ENCODE data around the gene UTS2B. TPM values are rescaled to one million over a fixed set of nuclear protein-coding genes. Genes with fewer than 3 reads are reported as not detected.

UTS2B gene
- total and polyA plus RNA-seq, 2 experiments from 2014 or later = 0.21 TPM; not detected in 1

- TF ChIP-seq EZH2 (IDR thresholded peaks at IDR 0.05; ENCODE audit: low read depth, unreplicated experiment) = no peak
- no peak for TF ChIP-seq JUNB (IDR thresholded peaks at IDR 0.05; ENCODE audit: unreplicated experiment)
- no peak for TF ChIP-seq CTCF (conservative IDR thresholded peaks at IDR 0.05; ENCODE audit: low read depth in 2 of 2)
- TF ChIP-seq STAT1 (IDR thresholded peaks at IDR 0.05; ENCODE audit: unreplicated experiment) = no peak
- TF ChIP-seq EZH2phosphoT487 (IDR thresholded peaks at IDR 0.05; ENCODE audit: unreplicated experiment) = no peak
- no peak for TF ChIP-seq REST (IDR thresholded peaks at IDR 0.05; ENCODE audit: unreplicated experiment)
- no peak for TF ChIP-seq NANOG (IDR thresholded peaks at IDR 0.05; ENCODE audit: borderline replicate concordance)
Observed at GRCh38 chr3:191373327-191373726, 43.0 kb upstream of the UTS2B start (continued).

GRCh38 chr3:191372122-191372521 is 41.8 kb upstream of the UTS2B start:
- Histone ChIP-seq H3K27me3 (ENCODE audit: insufficient read depth) (no peaks in the 10 kb centered on the region), H3K79me2 (replicated peaks; ENCODE audit: insufficient read depth) (no peaks in the 10 kb centered on the region), H3K36me3 (ENCODE audit: insufficient read depth) (no peaks in the 10 kb centered on the region), H3F3A (replicated peaks; ENCODE audit: low read depth) (no peaks in the 10 kb centered on the region), H3K4me1 (ENCODE audit: insufficient read depth) (peaks cover 41% of the 10 kb centered on the region), H3K27ac (ENCODE audit: low read depth) (no peak overlapping the region), H3K4me2 (no peak overlapping the region), H4K20me1 (replicated peaks; ENCODE audit: insufficient read depth) (no peaks in the 10 kb centered on the region), H3K9me2 (ENCODE audit: insufficient read depth) (peaks cover 3% of the 10 kb centered on the region; the same call in 1 of the 2 replicates), H3K4me3 (no peak overlapping the region), H2AFZ (no peak overlapping the region)
- ATAC-seq (no peak), DNase-seq (ENCODE audit: low spot score) (no peak)
- Mint-ChIP-seq H3K27ac (peak overlapping the region; percentile 66), H3K4me1 (peaks cover 52% of the 10 kb centered on the region), H3K4me3 (no peak overlapping the region), H3K36me3 (ENCODE audit: low read depth) (peaks cover 22% of the 10 kb centered on the region), H3K27me3 (ENCODE audit: insufficient read depth, low read depth, poor library complexity) (no peaks in the 10 kb centered on the region), H3K9me3 (no peaks in the 10 kb centered on the region)
- no peak for TF ChIP-seq POLR2AphosphoS5 (IDR thresholded peaks at IDR 0.05; ENCODE audit: low read depth)
- TF ChIP-seq ZNF114 (CRISPR knock-in tag; IDR thresholded peaks at IDR 0.05) = no peak
- no peak for TF ChIP-seq ZNF331 (CRISPR knock-in tag; IDR thresholded peaks at IDR 0.05; ENCODE audit: low read depth)
- no peak for TF ChIP-seq JUNB (IDR thresholded peaks at IDR 0.05; ENCODE audit: unreplicated experiment)

All from GM23338 (cell line).